GM23248 (cell line): ENCODE measurements around the gene SLC25A22.

Experiments
- EZH2 ChIP-seq: fragments of 200-600 bp; sonication (generic); IDR thresholded peaks from 2 replicates; pipeline ENCODE4 v1.6.1; 2018; ENCODE audit warnings: antibody characterized with exemption, mild to moderate bottlenecking; ENCODE audit not compliant: insufficient read depth, poor library complexity, severe bottlenecking
- EZH2phosphoT487 ChIP-seq: fragments of 200-600 bp; sonication (generic); IDR thresholded peaks from 2 replicates; pipeline ENCODE4 v1.6.1; 2018; ENCODE audit warnings: antibody characterized with exemption, moderate library complexity, mild to moderate bottlenecking, low read depth; ENCODE audit not compliant: insufficient read depth

- TF ChIP-seq EZH2, result no peak
- no peak for TF ChIP-seq EZH2phosphoT487
These were observed 39.3 kb upstream of the SLC25A22 start for GRCh38 chr11:837189-837989.
